ENCODE results near the gene MVB12B.

GRCh38 chr9:126528915-126529314 is 202.3 kb downstream of the MVB12B start:
- TF ChIP-seq CTCF (IDR thresholded peaks at IDR 0.05; ENCODE audit: low read depth, low read length) (no peak), EZH2phosphoT487 (IDR thresholded peaks at IDR 0.05; ENCODE audit: low read depth) (no peak)

Data from OCI-LY3 (cell line).